ENCODE measurements around the gene RFX4.
A peak's percentile ranks its signal among the peaks of the same experiment; 100 is the strongest.

The RFX4 gene

DNA sequence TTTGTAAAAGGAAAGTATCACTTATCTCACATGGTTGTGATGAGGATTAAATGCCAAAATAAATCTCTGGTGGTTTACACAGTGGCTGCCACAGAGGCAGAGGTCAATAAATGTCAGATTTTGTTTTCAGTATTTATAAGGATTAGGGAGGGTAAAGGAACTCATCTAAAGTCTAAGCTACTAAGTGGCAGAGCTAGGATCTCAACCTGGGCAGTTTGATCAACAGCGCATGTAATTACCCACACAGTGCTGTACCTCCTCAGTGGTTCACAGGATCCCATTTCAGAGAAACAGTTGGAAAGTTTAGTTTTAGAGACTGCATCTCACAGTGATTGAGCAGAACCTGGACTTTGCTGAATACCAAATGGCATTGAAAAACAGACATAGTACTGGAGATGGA is 146.8 kb downstream of the RFX4 start:
- no peak for DNase-seq (ENCODE audit: low read depth)

DNA sequence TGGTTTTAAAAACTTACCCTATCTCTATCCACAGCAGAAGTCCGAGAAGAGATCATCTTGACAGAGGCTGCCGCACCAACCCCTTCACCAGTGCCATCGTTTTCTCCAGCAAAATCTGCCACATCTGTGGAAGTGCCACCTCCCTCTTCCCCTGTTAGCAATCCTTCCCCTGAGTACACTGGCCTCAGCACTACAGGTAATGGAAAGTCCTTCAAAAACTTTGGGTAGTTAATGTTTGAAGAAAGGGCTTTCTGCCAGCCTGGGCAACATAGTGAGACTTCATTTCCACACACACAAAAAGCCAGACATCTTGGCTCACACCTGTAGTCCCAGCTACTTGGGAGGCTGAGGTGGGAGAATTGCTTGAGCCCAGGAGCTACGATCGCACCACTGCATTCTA is 150.1 kb downstream of the RFX4 start:
- no peak for DNase-seq (ENCODE audit: low read depth)

GRCh38 chr12:106733660-106734059 is 150.9 kb downstream of the RFX4 start:
- DNase-seq (ENCODE audit: low read depth): no peak

GRCh38 chr12:106736051-106736957 is 153.5 kb downstream of the RFX4 start:
- DNase-seq (ENCODE audit: low read depth): no peak

DNA sequence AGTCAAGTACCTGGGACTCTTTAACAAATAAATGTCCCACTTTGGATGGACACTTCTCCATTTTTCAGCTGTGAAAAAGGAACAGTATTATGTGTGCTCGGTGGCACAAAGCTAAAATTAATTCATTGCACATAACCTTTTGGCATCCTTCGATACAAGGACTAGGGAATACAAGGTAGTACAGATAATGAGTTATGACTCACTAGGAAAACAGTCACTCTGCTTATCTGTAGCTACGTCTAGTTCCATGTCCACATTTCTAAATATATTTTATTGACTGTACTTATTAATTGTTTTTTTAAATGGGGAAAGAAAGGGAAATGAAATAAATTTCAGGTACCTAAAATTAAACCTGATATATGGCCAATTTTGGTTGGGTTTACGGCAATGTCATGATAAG is 156.5 kb downstream of the RFX4 start:
- no peak for DNase-seq (ENCODE audit: low read depth)

DNA sequence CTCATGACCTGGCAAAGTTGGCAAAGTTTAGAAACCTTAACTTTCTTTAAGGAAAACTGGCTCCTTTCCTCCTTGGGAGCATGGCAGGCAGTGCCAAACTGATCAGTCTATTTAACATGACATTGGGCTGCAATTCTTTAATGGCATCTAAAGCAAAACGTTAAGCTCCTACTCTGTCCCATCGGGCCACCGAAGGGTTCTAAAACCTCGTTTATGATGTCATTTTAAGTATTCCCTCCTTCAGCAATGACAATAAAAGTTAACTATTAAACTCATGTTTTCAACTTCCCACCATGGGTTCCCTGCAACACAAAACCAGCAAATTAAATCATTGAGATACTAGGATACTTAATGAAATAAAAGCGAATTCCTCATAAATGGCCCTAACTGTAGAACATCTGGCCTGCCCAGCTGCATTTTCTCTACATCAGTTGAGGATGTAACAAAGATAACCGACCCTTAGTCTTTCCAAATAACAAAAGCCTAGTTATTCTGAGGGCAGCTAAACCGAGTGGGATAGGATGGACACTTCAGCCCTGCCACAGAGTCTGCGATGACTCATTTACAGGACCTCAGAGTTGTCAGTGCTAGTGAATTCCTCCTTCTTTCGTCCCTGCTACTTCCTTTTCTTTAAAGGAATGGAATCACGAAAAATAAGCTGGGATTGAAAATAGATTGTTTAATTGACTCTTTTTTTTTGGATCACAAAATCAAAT is 157.2 kb downstream of the RFX4 start:
- no peak for DNase-seq (ENCODE audit: low read depth)

DNA sequence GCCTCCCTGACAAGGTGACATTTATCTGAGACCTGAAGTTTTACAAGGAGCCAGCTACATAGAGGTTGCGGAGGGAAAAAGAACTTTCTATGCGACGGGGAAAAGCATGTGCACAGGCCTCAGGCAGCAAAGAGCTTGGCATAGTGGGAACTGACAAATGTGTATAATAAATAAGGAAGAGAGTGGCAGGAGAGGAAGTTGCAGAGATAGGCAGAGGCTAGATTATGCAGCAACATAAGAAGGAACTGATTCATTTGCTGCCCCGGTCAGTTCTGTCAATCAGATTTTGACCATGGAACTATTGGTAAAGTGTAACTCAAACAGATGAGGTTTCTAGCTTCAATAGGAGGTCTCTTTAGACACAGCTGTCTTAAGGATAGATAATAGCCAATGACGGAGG is 158.0 kb downstream of the RFX4 start:
- DNase-seq (ENCODE audit: low read depth): no peak

DNA sequence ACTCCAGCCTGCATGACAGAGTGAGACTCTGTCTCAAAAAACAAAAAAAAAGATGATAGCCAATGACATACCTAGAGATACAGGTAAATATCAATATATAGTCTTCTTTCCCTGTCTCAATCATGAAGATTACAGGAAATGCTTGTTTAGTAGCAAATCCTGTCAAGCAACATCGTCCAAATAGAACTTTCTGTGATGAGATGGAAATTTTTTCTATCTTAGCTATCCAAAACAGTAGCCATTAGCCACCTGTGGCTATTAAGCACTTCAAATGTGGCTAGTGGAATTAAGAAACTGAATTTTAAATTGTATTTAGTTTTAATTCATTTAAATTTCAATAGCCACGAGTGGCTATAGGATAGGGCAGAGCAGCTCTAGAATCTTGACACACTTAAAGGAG is 158.4 kb downstream of the RFX4 start:
- DNase-seq (ENCODE audit: low read depth): no peak

- DNase-seq (ENCODE audit: low read depth): no peak
These were observed 160.6 kb downstream of the RFX4 start for GRCh38 chr12:106743270-106743988.

DNA sequence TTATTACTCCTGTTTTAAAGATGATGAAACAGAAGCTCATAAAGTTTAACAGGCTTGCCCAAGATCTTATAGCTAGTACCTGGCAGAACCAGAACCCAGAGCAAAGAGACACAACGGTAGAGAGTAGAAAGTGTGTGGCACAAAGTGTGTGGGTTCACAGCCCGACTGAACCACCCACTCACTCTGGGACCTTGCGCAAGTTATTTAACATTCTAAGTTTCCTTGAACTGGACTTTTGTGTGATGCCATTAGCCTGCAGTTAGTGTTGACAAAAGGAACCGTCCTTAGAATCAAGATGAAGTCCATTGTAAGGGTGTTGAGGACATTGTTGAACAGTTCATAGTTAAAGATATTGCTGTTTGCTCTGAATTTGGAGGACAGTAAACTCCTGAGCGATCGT is 161.8 kb downstream of the RFX4 start:
- no peak for DNase-seq (ENCODE audit: low read depth)

DNA sequence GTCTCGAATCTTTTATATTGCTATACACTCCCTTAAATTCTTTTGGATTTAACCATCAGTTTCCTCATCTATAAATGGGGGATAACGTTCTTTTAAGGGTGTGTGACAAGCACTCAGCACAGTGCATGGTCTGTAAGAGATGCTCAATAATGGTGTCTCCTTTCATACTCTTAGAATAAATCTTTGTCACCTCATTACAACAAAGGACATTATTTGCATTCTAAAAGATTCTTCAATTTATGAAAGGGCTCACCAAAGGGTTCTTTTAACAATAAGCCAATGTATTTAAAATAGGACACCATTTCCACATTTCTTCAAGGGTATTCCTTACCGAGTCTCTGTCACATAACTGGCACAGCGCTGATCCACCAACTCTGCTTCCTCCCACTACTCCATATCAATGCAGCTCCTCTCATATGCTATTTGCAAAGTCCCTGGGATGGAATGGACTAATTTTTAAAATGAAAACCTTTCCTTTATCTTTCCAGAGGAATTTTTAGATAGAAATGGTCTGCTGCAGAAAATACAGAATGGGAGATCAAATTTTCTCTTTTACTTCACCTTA is 162.5 kb downstream of the RFX4 start:
- no peak for DNase-seq (ENCODE audit: low read depth)

- DNase-seq (ENCODE audit: low read depth): no peak
These were observed 165.2 kb downstream of the RFX4 start for GRCh38 chr12:106747973-106748436.

DNA sequence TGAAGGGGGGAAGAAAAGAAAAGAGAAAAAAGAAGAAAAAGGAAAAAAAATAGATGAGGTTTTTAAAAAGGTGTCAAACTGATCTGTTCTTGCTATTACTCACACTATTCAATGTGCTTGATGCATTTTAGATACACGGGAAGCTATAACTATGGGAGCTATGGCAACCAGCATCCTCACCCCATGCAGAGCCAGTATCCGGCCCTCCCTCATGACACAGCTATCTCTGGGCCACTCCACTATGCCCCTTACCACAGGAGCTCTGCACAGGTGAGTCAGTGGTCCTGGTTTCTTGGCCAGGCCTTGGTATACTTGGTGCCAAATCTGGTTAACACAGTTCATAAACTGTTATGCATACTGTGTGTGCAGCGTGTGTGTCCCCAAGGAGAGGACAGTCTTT is 167.7 kb downstream of the RFX4 start:
- no peak for DNase-seq (ENCODE audit: low read depth)

DNA sequence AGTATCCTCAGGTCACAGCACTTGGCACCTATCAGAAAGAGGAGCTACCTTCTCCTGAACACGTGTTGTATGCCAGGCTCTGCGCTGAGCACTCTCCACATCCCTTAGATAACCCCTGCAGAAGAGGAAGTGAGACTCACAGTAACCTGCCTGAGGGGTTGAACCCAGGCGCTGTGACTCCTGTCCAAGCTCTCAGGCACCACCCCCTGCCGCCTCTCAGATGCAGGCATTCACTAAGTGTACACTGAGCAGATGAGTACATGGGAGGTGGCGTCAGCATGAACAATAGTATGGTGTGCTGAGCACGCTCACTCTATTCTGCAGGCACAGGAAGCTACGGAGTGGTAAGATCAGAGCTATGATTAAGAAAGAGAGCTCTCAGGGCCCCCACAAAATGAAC is 170.7 kb downstream of the RFX4 start:
- DNase-seq (ENCODE audit: low read depth): no peak

DNA sequence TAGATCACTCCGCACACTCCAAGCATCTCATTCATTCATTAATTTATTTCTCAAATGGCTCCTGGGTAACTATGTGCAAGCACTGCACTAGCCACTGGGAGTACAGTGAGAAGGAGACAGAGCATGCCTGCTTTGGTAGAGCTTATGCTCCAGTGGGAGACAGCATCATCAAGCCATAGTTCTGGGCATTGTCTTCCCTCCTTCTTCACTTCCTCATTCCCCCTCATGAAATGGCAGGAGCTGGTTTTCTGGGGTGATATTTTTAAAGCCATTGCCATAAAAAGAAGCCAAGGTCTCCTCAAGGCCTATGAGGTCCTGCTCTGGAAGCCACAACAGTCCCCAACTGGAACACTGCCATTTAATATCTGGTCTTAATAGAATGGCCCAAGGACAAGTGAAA is 171.5 kb downstream of the RFX4 start:
- no peak for DNase-seq (ENCODE audit: low read depth)

DNA sequence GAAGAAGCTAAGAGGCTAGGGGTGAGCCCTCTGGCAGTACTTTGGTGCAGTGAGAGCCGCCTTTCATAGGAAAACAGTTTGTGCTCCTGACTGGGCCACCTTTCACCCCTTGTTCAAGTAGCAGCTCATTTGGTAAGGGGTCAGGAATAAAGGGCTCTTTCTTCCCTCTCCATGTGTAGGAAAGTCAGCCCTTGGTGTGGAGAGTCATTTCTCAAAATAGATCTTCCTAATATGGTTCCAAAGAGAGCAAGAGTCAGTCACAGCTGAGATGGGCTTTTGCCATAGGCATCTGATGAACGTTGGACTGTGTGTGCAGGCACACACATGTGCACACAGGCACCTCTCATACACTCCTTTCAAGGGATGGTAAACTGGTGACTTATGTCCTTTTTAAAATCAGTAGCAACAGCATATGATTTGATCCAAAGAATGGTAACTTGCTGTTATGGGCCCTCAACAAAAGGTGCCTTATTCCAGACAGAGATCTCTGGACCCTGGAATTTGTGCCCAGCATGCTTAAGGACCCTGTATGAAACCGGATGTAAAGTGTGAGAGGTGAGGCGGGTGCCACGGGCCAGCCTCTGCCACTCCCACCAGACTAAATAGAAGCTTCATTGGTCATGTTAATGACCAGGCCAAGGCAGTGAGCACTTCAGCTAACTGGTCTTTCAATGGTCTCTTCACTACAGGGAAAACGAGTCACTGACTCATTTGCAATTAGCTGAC is 175.0 kb downstream of the RFX4 start:
- no peak for DNase-seq (ENCODE audit: low read depth)

DNA sequence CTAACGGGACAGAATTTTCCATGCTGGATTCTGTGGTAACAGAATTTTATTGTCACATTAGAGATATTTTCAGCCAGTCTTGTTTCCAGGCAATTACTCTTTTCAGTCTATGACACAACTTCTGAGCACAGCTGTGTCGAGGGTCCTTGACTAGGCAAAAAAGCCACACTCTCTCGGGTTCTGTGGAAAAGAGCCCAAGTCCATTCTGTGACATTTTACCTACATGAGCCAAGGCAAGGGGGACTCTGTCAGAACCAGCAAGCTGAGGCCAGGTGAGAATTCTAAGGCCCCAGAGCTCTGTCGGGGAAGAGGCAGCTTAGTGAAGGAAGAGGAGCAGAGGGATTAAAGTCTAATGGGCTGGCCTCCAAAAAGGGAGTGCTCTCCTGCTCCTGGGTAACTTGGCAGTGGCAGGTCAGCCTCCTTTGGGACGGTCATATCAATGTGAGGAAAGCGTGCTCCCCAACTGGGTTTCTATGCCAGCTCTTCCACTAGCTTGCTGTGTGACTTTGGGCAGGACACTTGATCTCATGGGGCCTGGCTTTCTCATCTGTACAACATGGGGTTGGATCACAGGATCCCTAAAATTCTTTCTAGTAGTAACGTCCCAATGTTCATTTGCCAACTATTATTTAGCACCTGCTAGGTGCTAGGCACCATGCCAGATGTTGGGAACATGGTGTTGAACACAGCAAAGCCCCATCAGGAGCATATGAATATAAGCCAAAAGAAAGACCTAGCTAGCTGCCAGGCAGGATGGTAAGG is 175.7 kb downstream of the RFX4 start:
- no peak for DNase-seq (ENCODE audit: low read depth)

DNA sequence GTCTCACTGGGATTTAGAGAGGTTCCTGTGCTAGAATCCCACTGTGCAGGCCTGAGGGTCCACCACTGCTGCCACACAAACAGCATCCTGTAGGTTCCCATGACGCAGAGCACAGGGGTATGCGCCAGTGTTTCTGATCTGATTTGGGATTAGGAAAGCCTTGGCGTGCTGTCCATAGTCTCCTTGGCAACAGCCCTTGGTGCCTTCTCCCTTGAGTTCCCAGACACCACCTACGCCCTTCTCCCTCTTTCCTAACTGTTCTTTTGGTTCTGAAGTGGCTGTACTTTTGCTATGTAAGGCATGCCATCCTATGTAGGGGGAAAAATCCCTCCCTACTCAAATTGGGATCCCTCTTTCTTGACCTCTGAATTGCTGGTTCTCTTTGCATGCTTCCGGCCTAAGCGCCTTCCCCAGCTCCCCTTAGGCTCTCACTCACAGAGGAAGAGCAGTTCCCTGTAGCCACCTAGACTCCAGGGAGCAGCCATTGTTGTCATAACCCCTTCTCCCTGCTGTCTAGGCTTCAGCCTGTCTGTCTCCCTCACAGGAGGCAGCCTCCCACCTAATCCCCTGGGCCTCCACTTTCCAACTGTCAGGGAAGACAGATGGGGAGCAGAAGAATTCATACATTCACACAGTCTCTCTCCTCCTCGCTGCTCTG is 176.9 kb downstream of the RFX4 start:
- DNase-seq (ENCODE audit: low read depth): no peak

GRCh38 chr12:106760184-106760531 is 177.4 kb downstream of the RFX4 start:
- DNase-seq (ENCODE audit: low read depth): no peak

DNA sequence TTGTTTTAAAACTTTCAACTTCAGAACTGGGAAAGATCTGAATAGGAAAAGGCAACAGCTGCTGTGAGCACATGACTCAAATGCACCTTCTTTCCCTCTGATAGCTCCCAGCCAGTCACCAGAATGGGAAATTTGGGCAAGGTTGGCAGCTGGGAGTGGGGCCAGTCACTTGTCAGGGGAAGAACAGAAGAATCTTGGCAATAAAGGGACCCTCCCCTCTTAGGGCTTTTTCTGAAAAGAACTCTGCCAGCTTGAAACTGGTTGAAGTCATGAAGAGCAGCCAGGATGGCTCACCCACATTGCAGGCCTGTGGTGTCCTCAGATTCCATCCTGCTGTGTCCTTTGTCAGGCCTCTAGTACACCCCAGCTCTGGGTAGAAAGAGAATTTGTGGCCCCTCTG is 181.4 kb downstream of the RFX4 start:
- DNase-seq (ENCODE audit: low read depth): no peak

DNA sequence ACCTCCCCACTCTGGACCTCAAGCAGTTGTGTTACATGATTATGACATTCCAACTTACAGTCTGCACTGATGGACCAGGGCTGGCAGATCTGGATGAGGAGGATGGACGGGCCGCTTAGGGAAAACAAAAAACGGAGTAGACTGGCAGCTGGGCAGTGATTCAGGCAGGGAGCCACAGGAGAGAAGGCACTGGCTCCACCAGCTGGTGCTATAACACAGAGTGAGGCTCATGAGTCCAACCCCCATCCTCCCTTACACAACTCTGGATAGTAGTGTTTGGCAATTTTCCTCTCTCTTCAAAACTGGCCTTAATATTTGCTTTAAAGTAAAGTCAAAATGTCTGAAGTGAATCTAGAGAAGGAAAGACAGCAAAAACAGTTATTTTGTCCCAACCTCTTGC is 181.9 kb downstream of the RFX4 start:
- peak; percentile 21 for DNase-seq (ENCODE audit: low read depth)

Data from stromal cell of bone marrow (primary cell).